ENCODE results near the gene RPS6KA2. TPM values are rescaled to one million over a fixed set of nuclear protein-coding genes. Genes with fewer than 3 reads are reported as not detected.

The RPS6KA2 gene
- total RNA-seq, 3 donors from 2014 or later = 23.7 to 124 (median 56.4) TPM

- no peak for TF ChIP-seq POLR2AphosphoS5 (IDR thresholded peaks at IDR 0.05)
- no peak for DNase-seq (ENCODE audit: low spot score in 2 of 2)
- no peak overlapping the region for H3K27ac ChIP-seq
- no peaks in the 10 kb centered on the region for H3K9me3 ChIP-seq
- H3K36me3 ChIP-seq = no peaks in the 10 kb centered on the region
- no peak overlapping the region for H3K4me3 ChIP-seq
- intact Hi-C loops (cut with DNase I; ENCODE audit: low total_unique reads) = no loop called here
- H3K27me3 ChIP-seq = no peaks in the 10 kb centered on the region
- no peaks in the 10 kb centered on the region for H3K4me1 ChIP-seq
Measured at GRCh38 chr6:166516251-166516884, 110.7 kb downstream of the RPS6KA2 start.

- no peaks in the 10 kb centered on the region for H3K9me3 ChIP-seq
- no peaks in the 10 kb centered on the region for H3K4me1 ChIP-seq
- intact Hi-C loops (cut with DNase I; ENCODE audit: low total_unique reads) = no loop called here
- no peaks in the 10 kb centered on the region for H3K36me3 ChIP-seq
- H3K27me3 ChIP-seq = no peaks in the 10 kb centered on the region
- H3K4me3 ChIP-seq = no peak overlapping the region
- TF ChIP-seq POLR2AphosphoS5 (IDR thresholded peaks at IDR 0.05) = no peak
- no peak for TF ChIP-seq POLR2A (IDR thresholded peaks at IDR 0.05)
- TF ChIP-seq, protein P1, sequence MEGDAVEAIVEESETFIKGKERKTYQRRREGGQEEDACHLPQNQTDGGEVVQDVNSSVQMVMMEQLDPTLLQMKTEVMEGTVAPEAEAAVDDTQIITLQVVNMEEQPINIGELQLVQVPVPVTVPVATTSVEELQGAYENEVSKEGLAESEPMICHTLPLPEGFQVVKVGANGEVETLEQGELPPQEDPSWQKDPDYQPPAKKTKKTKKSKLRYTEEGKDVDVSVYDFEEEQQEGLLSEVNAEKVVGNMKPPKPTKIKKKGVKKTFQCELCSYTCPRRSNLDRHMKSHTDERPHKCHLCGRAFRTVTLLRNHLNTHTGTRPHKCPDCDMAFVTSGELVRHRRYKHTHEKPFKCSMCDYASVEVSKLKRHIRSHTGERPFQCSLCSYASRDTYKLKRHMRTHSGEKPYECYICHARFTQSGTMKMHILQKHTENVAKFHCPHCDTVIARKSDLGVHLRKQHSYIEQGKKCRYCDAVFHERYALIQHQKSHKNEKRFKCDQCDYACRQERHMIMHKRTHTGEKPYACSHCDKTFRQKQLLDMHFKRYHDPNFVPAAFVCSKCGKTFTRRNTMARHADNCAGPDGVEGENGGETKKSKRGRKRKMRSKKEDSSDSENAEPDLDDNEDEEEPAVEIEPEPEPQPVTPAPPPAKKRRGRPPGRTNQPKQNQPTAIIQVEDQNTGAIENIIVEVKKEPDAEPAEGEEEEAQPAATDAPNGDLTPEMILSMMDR (IDR thresholded peaks at IDR 0.05) = no peak
- H3K27ac ChIP-seq = no peak overlapping the region
- no peak for DNase-seq (ENCODE audit: low spot score in 2 of 2)
Measured at GRCh38 chr6:166515072-166515810, 111.8 kb downstream of the RPS6KA2 start.

DNA sequence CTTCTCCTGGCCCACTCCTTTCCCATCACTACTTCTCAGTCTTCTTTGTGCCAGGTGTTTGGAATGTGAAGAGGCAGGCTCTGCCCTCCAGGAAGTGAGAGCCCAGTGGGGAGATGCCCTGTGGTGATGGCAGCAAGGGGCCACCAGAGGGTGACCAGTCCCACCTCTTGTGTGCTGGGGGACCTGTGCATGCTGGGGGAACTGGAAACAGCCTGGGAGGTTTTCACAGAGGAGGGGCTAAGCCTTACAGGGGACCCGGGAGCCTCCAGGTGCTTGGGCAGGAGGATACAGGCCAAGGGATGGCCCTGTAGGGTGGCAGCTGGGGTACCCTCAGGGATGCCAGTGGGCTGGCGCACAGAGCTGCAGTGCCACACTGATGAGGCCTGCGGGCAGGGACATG lies 112.9 kb downstream of the RPS6KA2 start:
- Histone ChIP-seq H3K4me3 (no peak overlapping the region), H3K27me3 (no peaks in the 10 kb centered on the region), H3K4me1 (no peaks in the 10 kb centered on the region), H3K27ac (no peak overlapping the region), H3K36me3 (no peaks in the 10 kb centered on the region), H3K9me3 (no peaks in the 10 kb centered on the region)
- TF ChIP-seq POLR2A (IDR thresholded peaks at IDR 0.05) = no peak
- TF ChIP-seq POLR2AphosphoS5 (IDR thresholded peaks at IDR 0.05) = no peak
- TF ChIP-seq, protein P1 (IDR thresholded peaks at IDR 0.05) = no peak
- intact Hi-C loops (cut with DNase I; ENCODE audit: low total_unique reads) = no loop called here
- DNase-seq (ENCODE audit: low spot score in 2 of 2) = no peak

DNA sequence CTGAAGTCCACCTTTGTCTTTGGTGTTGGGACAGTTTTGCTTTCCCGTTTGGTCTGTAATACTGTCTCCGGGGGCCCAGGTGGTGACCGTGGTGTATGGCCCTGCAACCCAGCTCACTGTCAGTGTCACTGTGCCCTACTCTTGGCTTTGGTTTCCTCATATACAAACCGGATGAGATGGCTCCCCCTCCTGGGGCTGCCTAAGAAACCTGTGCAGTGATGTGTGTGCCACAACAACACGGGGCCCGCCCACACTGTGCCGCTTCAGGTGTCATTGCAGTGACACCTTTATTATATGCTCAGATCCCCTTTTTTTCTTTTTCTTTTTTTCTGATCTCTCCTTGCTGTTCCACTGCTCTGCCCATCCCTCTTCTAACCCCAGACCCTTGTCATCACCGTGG lies 114.5 kb downstream of the RPS6KA2 start:
- H3K36me3 ChIP-seq = no peaks in the 10 kb centered on the region
- TF ChIP-seq, protein P1 (IDR thresholded peaks at IDR 0.05) = no peak
- TF ChIP-seq POLR2A (IDR thresholded peaks at IDR 0.05) (no peak), POLR2AphosphoS5 (IDR thresholded peaks at IDR 0.05) (no peak)
- intact Hi-C loops (cut with DNase I; ENCODE audit: low total_unique reads) = no loop called here

DNA sequence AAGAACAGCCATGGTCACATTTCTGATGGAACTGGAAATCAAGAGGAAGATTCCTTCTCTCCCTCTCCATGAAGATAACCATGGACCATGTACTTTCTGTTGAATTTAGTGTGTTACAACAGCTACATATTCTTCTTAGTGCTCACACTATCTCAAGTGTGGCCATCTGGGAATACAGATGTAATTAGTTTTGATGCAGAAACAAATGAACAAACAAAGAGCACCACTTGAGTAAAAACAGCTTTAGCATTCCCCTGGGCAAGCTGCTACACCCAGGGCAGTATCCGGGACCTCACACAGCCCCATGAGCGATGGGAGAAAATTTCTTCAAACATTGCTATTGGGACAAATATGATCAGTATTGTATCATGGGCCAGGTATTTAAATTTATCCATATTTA lies 115.7 kb downstream of the RPS6KA2 start:
- Histone ChIP-seq H3K4me3 (no peak overlapping the region), H3K9me3 (no peaks in the 10 kb centered on the region), H3K27me3 (no peaks in the 10 kb centered on the region), H3K4me1 (no peaks in the 10 kb centered on the region), H3K36me3 (no peaks in the 10 kb centered on the region), H3K27ac (no peak overlapping the region)
- intact Hi-C loops (cut with DNase I; ENCODE audit: low total_unique reads) = no loop called here
- TF ChIP-seq, protein P1 (IDR thresholded peaks at IDR 0.05) = no peak
- TF ChIP-seq POLR2AphosphoS5 (IDR thresholded peaks at IDR 0.05) (no peak), POLR2A (IDR thresholded peaks at IDR 0.05) (no peak)
- DNase-seq (ENCODE audit: low spot score in 2 of 2) = no peak

More for the DNA sequence above, 114.5 kb downstream of the RPS6KA2 start:
- Histone ChIP-seq H3K4me1 (no peaks in the 10 kb centered on the region), H3K9me3 (no peaks in the 10 kb centered on the region), H3K27me3 (no peaks in the 10 kb centered on the region), H3K4me3 (no peak overlapping the region), H3K27ac (no peak overlapping the region)
- DNase-seq (ENCODE audit: low spot score in 2 of 2) = no peak

All from breast epithelium (tissue), 4 donors.